H1 (cell line): ENCODE measurements around the gene ODC1.

Experiments
- EP300 ChIP-seq, 2 experiments: IDR thresholded peaks; 1 replicate in 1 of 2; 2 replicates in 1 of 2; pipeline ENCODE4 v1.6.1; 2011 to 2012; ENCODE audit warnings: low read depth in 2 of 2, low read length in 2 of 2, mild to moderate bottlenecking in 2 of 2, borderline replicate concordance in 1 of 2, inconsistent platforms in 1 of 2, moderate library complexity in 1 of 2
- GABPA ChIP-seq: IDR thresholded peaks from 2 replicates; pipeline ENCODE4 v1.6.1; 2011; ENCODE audit warnings: mild to moderate bottlenecking, low read length, moderate library complexity, borderline replicate concordance; ENCODE audit not compliant: insufficient read depth
- HDAC6 ChIP-seq: IDR thresholded peaks from one replicate; pipeline ENCODE4 v1.7.1; 2012; ENCODE audit warnings: low read depth, mild to moderate bottlenecking, inconsistent platforms, low read length, moderate library complexity
- JUND ChIP-seq: IDR thresholded peaks from 2 replicates; pipeline ENCODE4 v1.6.1; 2011; ENCODE audit warnings: mild to moderate bottlenecking, improper control_type of control experiment, low read length
- KDM5A ChIP-seq: fragments of 200-600 bp; IDR thresholded peaks from 2 replicates; pipeline ENCODE4 v1.7.1; 2012; ENCODE audit warnings: mild to moderate bottlenecking, low read length, inconsistent platforms, mixed read lengths
- PHF8 ChIP-seq: fragments of 200-600 bp; sonication (generic); conservative IDR thresholded peaks from 2 replicates; pipeline ENCODE4 v1.7.1; 2012; ENCODE audit warnings: low read depth, mild to moderate bottlenecking, inconsistent platforms, low read length, moderate library complexity
- POLR2A ChIP-seq, 2 experiments: IDR thresholded peaks; 1 replicate in 1 of 2; 2 replicates in 1 of 2; pipeline ENCODE4 v1.6.1; 2011; ENCODE audit warnings: low read depth in 2 of 2, low read length in 2 of 2, mild to moderate bottlenecking in 2 of 2; ENCODE audit errors: control extremely low read depth in 1 of 2
- POLR2AphosphoS5 ChIP-seq: IDR thresholded peaks from 2 replicates; pipeline ENCODE4 v1.6.1; 2011; ENCODE audit warnings: low read depth, low read length
- SIN3A ChIP-seq, 2 experiments: IDR thresholded peaks in 1 of 2; conservative IDR thresholded peaks in 1 of 2; 2 replicates each; pipeline ENCODE4 v1.6.1; 2011 to 2012; ENCODE audit warnings: low read length in 2 of 2, improper control_type of control experiment in 1 of 2, low read depth in 1 of 2, mild to moderate bottlenecking in 1 of 2
- SP1 ChIP-seq: IDR thresholded peaks from 2 replicates; pipeline ENCODE4 v1.6.1; 2011; ENCODE audit warnings: low read depth, low read length
- SRF ChIP-seq: IDR thresholded peaks from 2 replicates; pipeline ENCODE4 v1.6.1; 2011; ENCODE audit warnings: mild to moderate bottlenecking, low read depth, low read length, moderate library complexity
- YY1 ChIP-seq: IDR thresholded peaks from 2 replicates; pipeline ENCODE4 v1.6.1; 2011; ENCODE audit warnings: low read depth, mild to moderate bottlenecking, low read length
- TF ChIP-seq, protein P1 (sequence below), 3 experiments: IDR thresholded peaks; 1 replicate in 2 of 3; 2 replicates in 1 of 3; pipeline versions ENCODE4 v1.5.1 to v1.6.1; 2011; ENCODE audit warnings: low read length in 3 of 3, mild to moderate bottlenecking in 3 of 3, inconsistent platforms in 2 of 3, low read depth in 1 of 3, moderate library complexity in 1 of 3; ENCODE audit not compliant: insufficient read depth in 1 of 3; ENCODE audit errors: control extremely low read depth in 1 of 3
- TF ChIP-seq, protein P2 (sequence below): IDR thresholded peaks from 2 replicates; pipeline ENCODE4 v1.6.1; 2012; ENCODE audit warnings: inconsistent platforms

DNA sequence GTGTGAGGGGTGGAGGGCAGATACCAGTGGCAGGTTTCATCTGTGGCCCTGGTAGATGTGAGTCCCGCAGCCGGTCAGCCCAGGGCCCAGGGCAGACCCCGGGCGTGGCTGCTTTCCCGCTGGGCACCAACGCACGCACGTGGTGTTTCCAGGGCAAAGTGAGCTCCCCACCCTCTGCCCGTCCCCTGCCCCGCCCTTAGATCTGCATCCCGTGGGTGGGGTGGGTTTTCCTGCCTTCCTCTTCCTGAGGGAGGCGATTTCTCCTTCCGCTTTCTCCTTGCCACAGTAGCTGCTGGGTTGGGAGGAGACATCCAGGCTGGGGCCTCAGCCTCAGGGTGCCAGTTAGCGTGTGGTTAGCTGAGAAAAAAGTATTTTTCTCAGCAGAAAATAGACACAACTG lies 49.6 kb downstream of the ODC1 start:
- TF ChIP-seq POLR2AphosphoS5 (no peak), SRF (no peak), YY1 (no peak), POLR2A (IDR thresholded peaks at IDR 0.05; ENCODE audit: control extremely low read depth in 1 of 2, low read depth in 2 of 2, low read length in 2 of 2) (no peak), KDM5A (no peak), PHF8 (no peak), SIN3A (conservative IDR thresholded peaks at IDR 0.05 in 1 of 2, IDR thresholded peaks at IDR 0.05 in 1 of 2; ENCODE audit: low read depth in 1 of 2, low read length in 2 of 2) (no peak), SP1 (no peak), GABPA (no peak), EP300 (IDR thresholded peaks at IDR 0.05; ENCODE audit: borderline replicate concordance in 1 of 2, low read depth in 2 of 2, low read length in 2 of 2) (no peak), JUND (no peak), HDAC6 (no peak)
- TF ChIP-seq, protein P1, sequence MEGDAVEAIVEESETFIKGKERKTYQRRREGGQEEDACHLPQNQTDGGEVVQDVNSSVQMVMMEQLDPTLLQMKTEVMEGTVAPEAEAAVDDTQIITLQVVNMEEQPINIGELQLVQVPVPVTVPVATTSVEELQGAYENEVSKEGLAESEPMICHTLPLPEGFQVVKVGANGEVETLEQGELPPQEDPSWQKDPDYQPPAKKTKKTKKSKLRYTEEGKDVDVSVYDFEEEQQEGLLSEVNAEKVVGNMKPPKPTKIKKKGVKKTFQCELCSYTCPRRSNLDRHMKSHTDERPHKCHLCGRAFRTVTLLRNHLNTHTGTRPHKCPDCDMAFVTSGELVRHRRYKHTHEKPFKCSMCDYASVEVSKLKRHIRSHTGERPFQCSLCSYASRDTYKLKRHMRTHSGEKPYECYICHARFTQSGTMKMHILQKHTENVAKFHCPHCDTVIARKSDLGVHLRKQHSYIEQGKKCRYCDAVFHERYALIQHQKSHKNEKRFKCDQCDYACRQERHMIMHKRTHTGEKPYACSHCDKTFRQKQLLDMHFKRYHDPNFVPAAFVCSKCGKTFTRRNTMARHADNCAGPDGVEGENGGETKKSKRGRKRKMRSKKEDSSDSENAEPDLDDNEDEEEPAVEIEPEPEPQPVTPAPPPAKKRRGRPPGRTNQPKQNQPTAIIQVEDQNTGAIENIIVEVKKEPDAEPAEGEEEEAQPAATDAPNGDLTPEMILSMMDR (IDR thresholded peaks at IDR 0.05; ENCODE audit: control extremely low read depth in 1 of 3, insufficient read depth in 1 of 3, low read depth in 1 of 3, low read length in 3 of 3): no peak
- TF ChIP-seq, protein P2, sequence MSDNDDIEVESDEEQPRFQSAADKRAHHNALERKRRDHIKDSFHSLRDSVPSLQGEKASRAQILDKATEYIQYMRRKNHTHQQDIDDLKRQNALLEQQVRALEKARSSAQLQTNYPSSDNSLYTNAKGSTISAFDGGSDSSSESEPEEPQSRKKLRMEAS: no peak
